A673 (cell line): ENCODE results near the gene ANKS1B. TPM values are rescaled to one million over a fixed set of nuclear protein-coding genes. Genes with fewer than 3 reads are reported as not detected.

ENCODE experiments used
- BruUV-seq: library from RNA; stranded (reverse); fragments of 400-500 nt; replicated peaks from 2 replicates; lab custom pipeline; 2021; lab: Mats Ljungman, UMichigan
- CTCF ChIA-PET: fragments of 300-600 bp; sonication (Branson Sonifier 250); formaldehyde crosslinking; loops from one replicate; lab custom pipeline; 2022; ENCODE audit warnings: antibody characterized with exemption; lab: Charles Lee
- POLR2A ChIA-PET: fragments of 300-600 bp; sonication (Branson Sonifier 250); formaldehyde crosslinking; loops from one replicate; lab custom pipeline; 2022; ENCODE audit warnings: antibody characterized with exemption; ENCODE audit not compliant: low non-redundant PET; lab: Charles Lee
- DNase-seq: peaks from one replicate; pipeline ENCODE4 v3.0.0-alpha.2; 2015; ENCODE audit warnings: low spot score
- H3K27ac ChIP-seq: fragments of 200-600 bp; sonication (generic); 2 replicates; pipeline ENCODE4 v1.5.1; 2016; ENCODE audit warnings: mixed run types, low read depth, mild to moderate bottlenecking, mixed read lengths, antibody characterized with exemption, low read length; ENCODE audit not compliant: poor library complexity, severe bottlenecking
- H3K27me3 ChIP-seq: fragments of 200-600 bp; sonication (generic); replicated peaks from 2 replicates; pipeline ENCODE4 v1.6.1; 2017; ENCODE audit warnings: mixed run types, low read depth, mild to moderate bottlenecking, mixed read lengths, antibody characterized with exemption, low read length; ENCODE audit not compliant: insufficient read depth, poor library complexity
- H3K36me3 ChIP-seq: fragments of 200-600 bp; sonication (generic); 2 replicates; pipeline ENCODE4 v1.6.1; 2016; ENCODE audit warnings: mixed run types, mild to moderate bottlenecking, mixed read lengths, antibody characterized with exemption, low read length; ENCODE audit not compliant: insufficient read depth, poor library complexity, severe bottlenecking
- H3K4me1 ChIP-seq: fragments of 200-600 bp; sonication (generic); 2 replicates; pipeline ENCODE4 v1.6.1; 2017; ENCODE audit warnings: mixed run types, mild to moderate bottlenecking, mixed read lengths, antibody characterized with exemption, low read length; ENCODE audit not compliant: insufficient read depth, poor library complexity, severe bottlenecking
- H3K4me3 ChIP-seq: fragments of 200-600 bp; sonication (generic); 2 replicates; pipeline ENCODE4 v1.5.1; 2016; ENCODE audit warnings: low read depth, mixed run types, mild to moderate bottlenecking, mixed read lengths, low read length; ENCODE audit not compliant: poor library complexity, severe bottlenecking
- H3K9me3 ChIP-seq: fragments of 200-600 bp; sonication (generic); 2 replicates; pipeline ENCODE4 v1.6.1; 2016; ENCODE audit warnings: mixed run types, low read depth, mild to moderate bottlenecking, mixed read lengths, antibody characterized with exemption, low read length; ENCODE audit not compliant: poor library complexity, severe bottlenecking
- CTCF ChIP-seq: fragments of 300-800, 200-600 bp; sonication (generic); conservative IDR thresholded peaks from 2 replicates; pipeline ENCODE4 v1.5.1; 2017; ENCODE audit warnings: low read depth, mild to moderate bottlenecking, antibody characterized with exemption, low read length, moderate library complexity, mixed read lengths
- EZH2 ChIP-seq: fragments of 200-600 bp; sonication (generic); IDR thresholded peaks from 2 replicates; pipeline ENCODE4 v1.6.1; 2017; ENCODE audit warnings: borderline replicate concordance, low read depth, mild to moderate bottlenecking, mixed read lengths, antibody characterized with exemption, low read length; ENCODE audit not compliant: poor library complexity, severe bottlenecking
- intact Hi-C: fragments of 100-400 bp; cut with micrococcal nuclease; formaldehyde crosslinking; loops from one replicate; pipeline ENCODE4 v1.10.0; 2022; ENCODE audit not compliant: unreplicated experiment
- total RNA-seq: library from RNA; stranded (reverse); gene quantifications from 2 replicates; pipeline ENCODE4 v1.2.3, GENCODE V29; 2021

Gene ANKS1B
- total RNA-seq, 1 experiment from 2014 or later = 0.99 TPM

DNA sequence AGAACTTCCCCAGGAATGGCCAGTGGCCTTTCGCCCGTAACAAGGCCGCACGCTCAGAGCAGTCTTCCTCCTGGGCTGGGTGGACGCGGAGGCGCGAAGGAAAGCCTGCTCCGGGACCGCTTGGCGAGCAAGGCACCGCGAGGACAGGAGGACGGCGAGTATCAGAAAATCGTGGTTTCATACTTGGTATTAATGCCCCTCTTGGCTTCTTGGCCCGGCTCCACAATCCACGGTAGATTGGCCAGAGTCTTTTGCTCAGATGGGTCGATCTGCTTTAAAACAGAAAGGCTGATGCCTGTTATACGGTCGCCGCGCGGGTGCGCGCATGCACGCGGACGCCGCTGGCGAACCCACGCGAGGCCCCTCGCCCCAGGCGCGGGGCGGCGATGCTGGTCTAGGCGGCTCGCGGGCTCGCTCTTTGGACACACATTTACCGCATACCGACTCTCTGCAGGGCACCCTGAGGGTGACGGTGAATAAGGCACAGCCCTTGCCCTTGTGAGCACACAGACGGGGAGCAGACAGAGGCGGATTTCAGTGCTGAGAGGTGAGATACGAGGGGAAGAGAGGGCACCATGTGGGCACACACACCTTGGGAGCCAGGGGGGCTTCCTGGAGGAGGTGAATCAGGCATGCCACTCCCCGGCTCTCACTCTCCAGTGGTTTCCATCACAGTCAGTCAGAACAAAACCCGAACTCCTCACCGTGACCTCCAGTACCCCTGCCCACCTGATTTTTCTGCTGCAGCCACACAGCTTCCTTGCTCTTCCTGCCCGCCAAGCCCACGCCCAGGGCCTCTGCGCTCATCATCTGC lies 1239.0 kb downstream of the ANKS1B start:
- H3K27ac ChIP-seq = no peak overlapping the region
- ChIA-PET CTCF (no interaction called here), POLR2A (no interaction called here)
- no peak for DNase-seq
- H3K9me3 ChIP-seq = no peaks in the 10 kb centered on the region
- H3K27me3 ChIP-seq = no peaks in the 10 kb centered on the region
- peaks cover 18% of the 10 kb centered on the region for H3K4me1 ChIP-seq
- no TSS peak for BruUV-seq
- TF ChIP-seq EZH2 (no peak), CTCF (no peak)
- peak overlapping the region; percentile 30 for H3K4me3 ChIP-seq
- intact Hi-C loops = no loop called here
- H3K36me3 ChIP-seq = no peaks in the 10 kb centered on the region

GRCh38 chr12:98744680-98745079 lies 1240.1 kb downstream of the ANKS1B start:
- no TSS peak for BruUV-seq
- Histone ChIP-seq H3K27ac (no peak overlapping the region), H3K27me3 (no peaks in the 10 kb centered on the region), H3K4me1 (peaks cover 18% of the 10 kb centered on the region), H3K4me3 (no peak overlapping the region), H3K9me3 (no peaks in the 10 kb centered on the region), H3K36me3 (no peaks in the 10 kb centered on the region)
- ChIA-PET POLR2A (no interaction called here), CTCF (no interaction called here)
- TF ChIP-seq CTCF (no peak), EZH2 (no peak)
- intact Hi-C loops = loop anchor here (5.0 kb wide), 2 partner anchors 193 to 327 kb away; no protein-coding TSS in a partner anchor
- peak; percentile 72 for DNase-seq

GRCh38 chr12:98743362-98743953 lies 1241.3 kb downstream of the ANKS1B start:
- Histone ChIP-seq H3K27me3 (no peaks in the 10 kb centered on the region), H3K4me3 (no peak overlapping the region), H3K9me3 (no peaks in the 10 kb centered on the region), H3K27ac (no peak overlapping the region), H3K4me1 (peaks cover 18% of the 10 kb centered on the region), H3K36me3 (no peaks in the 10 kb centered on the region)
- peak; percentile 77 for TF ChIP-seq CTCF
- no peak for TF ChIP-seq EZH2
- BruUV-seq = no TSS peak
- CTCF ChIA-PET = interaction anchor here (0.5 to 0.6 kb wide), 2 partner anchors 20 to 474 kb away, joined by 3 to 9 read pairs; no protein-coding TSS in a partner anchor
- DNase-seq = peak; percentile 67
- POLR2A ChIA-PET = no interaction called here
- intact Hi-C loops = loop anchor here (5.0 kb wide), 2 partner anchors 194 to 326 kb away; no protein-coding TSS in a partner anchor
